Measurements from ENCODE around the gene CEACAM18. TPM values are rescaled to one million over a fixed set of nuclear protein-coding genes. Genes with fewer than 3 reads are reported as not detected.
A peak's percentile ranks its signal among the peaks of the same experiment; 100 is the strongest.
"Not testable (repeated sequence)": the region's sequence is repeated elsewhere in the genome, so short reads cannot be mapped to it uniquely, and the experiment has no call there.

The CEACAM18 gene
- total RNA-seq, 1 donor from 2014 or later = not detected

GRCh38 chr19:51493776-51494175 lies 15.4 kb downstream of the CEACAM18 start:
- no peak overlapping the region for H3K27ac Mint-ChIP-seq (ENCODE audit: unreplicated experiment)
- no peak overlapping the region for H3K4me3 Mint-ChIP-seq (ENCODE audit: unreplicated experiment)
- no peaks in the 10 kb centered on the region for H3K4me1 Mint-ChIP-seq (ENCODE audit: unreplicated experiment)
- no peak for TF ChIP-seq CTCF (IDR thresholded peaks at IDR 0.05)
- H3K36me3 Mint-ChIP-seq (ENCODE audit: unreplicated experiment) = no peaks in the 10 kb centered on the region
- DNase-seq (ENCODE audit: extremely low spot score, unreplicated experiment) = peak; percentile 10
- peaks cover 27% of the 10 kb centered on the region for H3K9me3 Mint-ChIP-seq (ENCODE audit: unreplicated experiment)
- H3K27me3 Mint-ChIP-seq (ENCODE audit: unreplicated experiment) = no peaks in the 10 kb centered on the region

- no peaks in the 10 kb centered on the region for H3K4me1 Mint-ChIP-seq (ENCODE audit: unreplicated experiment)
- H3K4me3 Mint-ChIP-seq (ENCODE audit: unreplicated experiment) = no peak overlapping the region
- no peak overlapping the region for H3K27ac Mint-ChIP-seq (ENCODE audit: unreplicated experiment)
- H3K27me3 Mint-ChIP-seq (ENCODE audit: unreplicated experiment) = no peaks in the 10 kb centered on the region
- no peak for TF ChIP-seq CTCF (IDR thresholded peaks at IDR 0.05)
- H3K9me3 Mint-ChIP-seq (ENCODE audit: unreplicated experiment) = peaks cover 25% of the 10 kb centered on the region
- no peaks in the 10 kb centered on the region for H3K36me3 Mint-ChIP-seq (ENCODE audit: unreplicated experiment)
- DNase-seq (ENCODE audit: extremely low spot score, unreplicated experiment) = no peak
Measured at GRCh38 chr19:51497666-51498065, 19.3 kb downstream of the CEACAM18 start.

- H3K4me1 Mint-ChIP-seq (ENCODE audit: unreplicated experiment); H3K36me3 Mint-ChIP-seq (ENCODE audit: unreplicated experiment); H3K27me3 Mint-ChIP-seq (ENCODE audit: unreplicated experiment); H3K4me3 Mint-ChIP-seq (ENCODE audit: unreplicated experiment); H3K27ac Mint-ChIP-seq (ENCODE audit: unreplicated experiment): not testable (repeated sequence)
- DNase-seq (ENCODE audit: extremely low spot score, unreplicated experiment) = peak; percentile 53
- peaks cover 22% of the 10 kb centered on the region for H3K9me3 Mint-ChIP-seq (ENCODE audit: unreplicated experiment)
Measured at GRCh38 chr19:51500931-51501330, 22.6 kb downstream of the CEACAM18 start.

GRCh38 chr19:51501594-51502263 lies 23.4 kb downstream of the CEACAM18 start, which contains the start of gene SIGLEC12:
Gene SIGLEC12 (minus strand): TSS chr19:51501800. CDS start chr19:51501733, 67 bp downstream.
- Mint-ChIP-seq H3K9me3 (ENCODE audit: unreplicated experiment) (peaks cover 22% of the 10 kb centered on the region), H3K4me3 (ENCODE audit: unreplicated experiment) (no peak within 1 kb of the TSS), H3K27me3 (ENCODE audit: unreplicated experiment) (no peaks in the 10 kb centered on the region), H3K36me3 (ENCODE audit: unreplicated experiment) (no peaks in the 10 kb centered on the region), H3K27ac (ENCODE audit: unreplicated experiment) (no peak within 1 kb of the TSS), H3K4me1 (ENCODE audit: unreplicated experiment) (no peaks in the 10 kb centered on the region)
- TF ChIP-seq CTCF (IDR thresholded peaks at IDR 0.05) = no peak
- peak; percentile 71 for DNase-seq (ENCODE audit: extremely low spot score, unreplicated experiment)

GRCh38 chr19:51503286-51503817 lies 25.0 kb downstream of the CEACAM18 start:
- Mint-ChIP-seq H3K4me3 (ENCODE audit: unreplicated experiment) (no peak overlapping the region), H3K27ac (ENCODE audit: unreplicated experiment) (no peak overlapping the region), H3K4me1 (ENCODE audit: unreplicated experiment) (no peaks in the 10 kb centered on the region), H3K9me3 (ENCODE audit: unreplicated experiment) (peaks cover 22% of the 10 kb centered on the region), H3K27me3 (ENCODE audit: unreplicated experiment) (no peaks in the 10 kb centered on the region), H3K36me3 (ENCODE audit: unreplicated experiment) (no peaks in the 10 kb centered on the region)
- no peak for TF ChIP-seq CTCF (IDR thresholded peaks at IDR 0.05)
- peak; percentile 56 for DNase-seq (ENCODE audit: extremely low spot score, unreplicated experiment)
